HG03097 (cell line): ENCODE measurements around the gene CFAP92.
A peak's percentile ranks its signal among the peaks of the same experiment; 100 is the strongest.

ENCODE experiments used
- ATAC-seq: cut with Tn5 transposase; IDR thresholded peaks from one replicate; pipeline ENCODE4 v1.9.1; 2021; ENCODE audit not compliant: unreplicated experiment, low FRiP score

Gene CFAP92

GRCh38 chr3:128993461-128994172 is at the start of gene CFAP92:
Gene CFAP92 (minus strand): TSS chr3:128994076. CDS start chr3:128993304, 772 bp downstream.
- ATAC-seq, result peak; percentile 51

GRCh38 chr3:129040579-129041300 is 46.9 kb upstream of the CFAP92 start:
- no peak for ATAC-seq

GRCh38 chr3:129040039-129040336 is 46.1 kb upstream of the CFAP92 start:
- no peak for ATAC-seq

- ATAC-seq, result no peak
These were observed 45.6 kb upstream of the CFAP92 start for GRCh38 chr3:129039271-129040038.

- no peak for ATAC-seq
These were observed 44.4 kb upstream of the CFAP92 start for GRCh38 chr3:129038121-129038855.

GRCh38 chr3:129037093-129037419 is 43.2 kb upstream of the CFAP92 start:
- no peak for ATAC-seq

- ATAC-seq, result no peak
These were observed 42.6 kb upstream of the CFAP92 start for GRCh38 chr3:129036222-129037092.

GRCh38 chr3:129035360-129036221 is 41.7 kb upstream of the CFAP92 start:
- ATAC-seq, result no peak

GRCh38 chr3:129034642-129035041 is 40.8 kb upstream of the CFAP92 start:
- ATAC-seq, result no peak

GRCh38 chr3:129033633-129034321 is 39.9 kb upstream of the CFAP92 start:
- no peak for ATAC-seq

- no peak for ATAC-seq
These were observed 39.3 kb upstream of the CFAP92 start for GRCh38 chr3:129033151-129033550.

GRCh38 chr3:129032716-129033115 is 38.8 kb upstream of the CFAP92 start:
- no peak for ATAC-seq

GRCh38 chr3:129031476-129032215 is 37.8 kb upstream of the CFAP92 start:
- ATAC-seq, result no peak

GRCh38 chr3:129030611-129031010 is 36.7 kb upstream of the CFAP92 start:
- ATAC-seq, result no peak

GRCh38 chr3:129028866-129029265 is 35.0 kb upstream of the CFAP92 start:
- ATAC-seq, result no peak

- no peak for ATAC-seq
These were observed 33.6 kb upstream of the CFAP92 start for GRCh38 chr3:129027544-129027880.

- peak; percentile 97 for ATAC-seq
These were observed 33.1 kb upstream of the CFAP92 start for GRCh38 chr3:129026728-129027543.
